SK-N-SH (cell line): ENCODE results near the gene BOD1L1. TPM values are rescaled to one million over a fixed set of nuclear protein-coding genes. Genes with fewer than 3 reads are reported as not detected.

ENCODE experiments used
- CTCF ChIA-PET: fragments of 300-600, 350-600 bp; formaldehyde crosslinking; extraction: SDS; loops from one replicate; lab custom pipeline; 2021; lab: Yijun Ruan, JAX
- POLR2A ChIA-PET: fragments of 350-600 bp; sonication (Branson Sonifier 250); formaldehyde crosslinking; extraction: SDS; loops from one replicate; lab custom pipeline; 2020; ENCODE audit warnings: antibody characterized with exemption, inconsistent platforms; lab: Yijun Ruan, JAX
- DNase-seq: peaks from one replicate; pipeline ENCODE4 v3.0.0; 2012
- H2AFZ ChIP-seq: fragments of 200-600 bp; sonication (generic); 2 replicates; pipeline ENCODE4 v1.8.1; 2016; ENCODE audit warnings: antibody characterized with exemption, mild to moderate bottlenecking, low read depth
- H3F3A ChIP-seq: fragments of 200-600 bp; sonication (generic); replicated peaks from 2 replicates; pipeline ENCODE3; 2016; ENCODE audit warnings: antibody characterized with exemption, mild to moderate bottlenecking; ENCODE audit not compliant: insufficient read depth
- H3K27ac ChIP-seq, 2 experiments: fragments of 200-500 bp in 1 of 2; fragments of 200-600 bp in 1 of 2; sonication (Bioruptor generic) in 1 of 2; sonication (generic), shearing (Covaris generic) in 1 of 2; 2 replicates each; pipeline versions ENCODE4 v1.5.1 to v1.6.1; 2014 to 2016; ENCODE audit warnings: low read depth in 2 of 2, inconsistent platforms in 1 of 2, low read length in 1 of 2, mild to moderate bottlenecking in 1 of 2, mixed read lengths in 1 of 2
- H3K27me3 ChIP-seq: fragments of 200-600 bp; sonication (generic), shearing (Covaris generic); 2 replicates; pipeline ENCODE4 v1.6.1; 2016; ENCODE audit warnings: mixed run types; ENCODE audit not compliant: insufficient read depth
- H3K36me3 ChIP-seq, 2 experiments: fragments of 200-500 bp in 1 of 2; fragments of 200-600 bp in 1 of 2; sonication (Bioruptor generic) in 1 of 2; sonication (generic) in 1 of 2; replicated peaks in 1 of 2; 2 replicates each; pipeline versions ENCODE3 to v1.5.1; 2014 to 2016; ENCODE audit warnings: low read length in 1 of 2, mild to moderate bottlenecking in 1 of 2; ENCODE audit not compliant: insufficient read depth in 2 of 2, control insufficient read depth in 1 of 2
- H3K4me1 ChIP-seq, 2 experiments: fragments of 200-500 bp in 1 of 2; fragments of 200-600 bp in 1 of 2; sonication (Bioruptor generic) in 1 of 2; sonication (generic), shearing (Covaris generic) in 1 of 2; 2 replicates each; pipeline versions ENCODE4 v1.5.1 to v1.6.1; 2014 to 2016; ENCODE audit warnings: low read depth in 1 of 2, low read length in 1 of 2, mixed run types in 1 of 2; ENCODE audit not compliant: insufficient read depth in 2 of 2, control insufficient read depth in 1 of 2
- H3K4me2 ChIP-seq: fragments of 200-600 bp; sonication (generic), shearing (Covaris generic); 2 replicates; pipeline ENCODE4 v1.6.1; 2017; ENCODE audit warnings: mixed run types
- H3K4me3 ChIP-seq, 2 experiments: fragments of 200-500 bp in 1 of 2; fragments of 200-600 bp in 1 of 2; sonication (Bioruptor generic) in 1 of 2; sonication (generic), shearing (Covaris generic) in 1 of 2; 2 replicates each; pipeline versions ENCODE4 v1.5.1 to v1.8.1; 2014 to 2016; ENCODE audit warnings: low read depth in 2 of 2, inconsistent platforms in 1 of 2, low read length in 1 of 2, mild to moderate bottlenecking in 1 of 2, mixed read lengths in 1 of 2, moderate library complexity in 1 of 2
- H3K79me2 ChIP-seq: fragments of 200-600 bp; sonication (generic); 2 replicates; pipeline ENCODE4 v1.8.1; 2017; ENCODE audit warnings: mild to moderate bottlenecking; ENCODE audit not compliant: insufficient read depth
- H3K9ac ChIP-seq: fragments of 200-600 bp; sonication (generic); 2 replicates; pipeline ENCODE4 v1.6.1; 2017; ENCODE audit warnings: mixed run types
- H3K9me2 ChIP-seq: fragments of 200-600 bp; sonication (generic); 2 replicates; pipeline ENCODE4 v1.6.1; 2017; ENCODE audit warnings: mixed run types
- H3K9me3 ChIP-seq: fragments of 200-600 bp; sonication (generic); 2 replicates; pipeline ENCODE4 v1.6.1; 2017; ENCODE audit warnings: mixed run types, mild to moderate bottlenecking, moderate library complexity
- H4K20me1 ChIP-seq: fragments of 200-600 bp; sonication (generic); 2 replicates; pipeline ENCODE4 v1.6.1; 2017; ENCODE audit warnings: mild to moderate bottlenecking, mixed run types; ENCODE audit not compliant: insufficient read depth
- ELF1 ChIP-seq: IDR thresholded peaks from 2 replicates; pipeline ENCODE4 v1.4.0; 2012
- EP300 ChIP-seq, 2 experiments: IDR thresholded peaks; 2 replicates each; pipeline versions ENCODE4 v1.4.0 to v1.6.1; 2012; ENCODE audit warnings: borderline replicate concordance in 1 of 2, low read depth in 1 of 2, low read length in 1 of 2
- FOXJ3 ChIP-seq: sonication (generic); formaldehyde crosslinking; IDR thresholded peaks from 2 replicates; pipeline ENCODE4 v1.5.1; 2020; ENCODE audit warnings: mild to moderate bottlenecking, missing genetic modification reagents
- FOXM1 ChIP-seq: IDR thresholded peaks from 2 replicates; pipeline ENCODE4 v1.4.0; 2012; ENCODE audit warnings: low read depth, mild to moderate bottlenecking
- GATA2 ChIP-seq: sonication (generic); formaldehyde crosslinking; IDR thresholded peaks from 2 replicates; pipeline ENCODE4 v1.5.0; 2020; ENCODE audit warnings: mild to moderate bottlenecking, missing genetic modification reagents
- JUND ChIP-seq: IDR thresholded peaks from 2 replicates; pipeline ENCODE4 v1.4.0; 2012
- MEF2A ChIP-seq: IDR thresholded peaks from 2 replicates; pipeline ENCODE4 v1.4.0; 2012; ENCODE audit warnings: low read depth, borderline replicate concordance
- MXI1 ChIP-seq: IDR thresholded peaks from 2 replicates; pipeline ENCODE4 v1.6.1; 2012; ENCODE audit warnings: mild to moderate bottlenecking, low read depth, low read length, improper control_type of control experiment
- POLR2AphosphoS5 ChIP-seq: IDR thresholded peaks from 2 replicates; pipeline ENCODE4 v1.6.1; 2012; ENCODE audit warnings: low read depth, low read length
- RCOR1 ChIP-seq: fragments of 150-350 bp; IDR thresholded peaks from 2 replicates; pipeline ENCODE4 v1.6.1; 2017; ENCODE audit warnings: antibody characterized with exemption, low read length
- RFX5 ChIP-seq: IDR thresholded peaks from 2 replicates; pipeline ENCODE4 v1.6.1; 2012; ENCODE audit warnings: mild to moderate bottlenecking, improper control_type of control experiment, low read length
- SMC3 ChIP-seq: IDR thresholded peaks from 2 replicates; pipeline ENCODE4 v1.6.1; 2012; ENCODE audit warnings: low read depth, low read length, improper control_type of control experiment
- polyA plus RNA-seq, 3 experiments: library from polyadenylated mRNA; depleted of rRNA; stranded (reverse); fragments of >200 nt; gene quantifications; 2 replicates each; pipeline ENCODE4 v1.2.3, GENCODE V29; 2012
- TF ChIP-seq, protein P1 (sequence below): IDR thresholded peaks from 2 replicates; pipeline ENCODE4 v1.4.0; 2012; ENCODE audit warnings: low read depth, borderline replicate concordance
- TF ChIP-seq, protein P2 (sequence below): fragments of 150-350 bp; IDR thresholded peaks from 2 replicates; pipeline ENCODE4 v1.6.1; 2016; ENCODE audit warnings: mild to moderate bottlenecking, low read depth, low read length
- TF ChIP-seq, protein P3 (sequence below): fragments of 200-600 bp; sonication (generic); IDR thresholded peaks from 2 replicates; pipeline ENCODE4 v1.6.1; 2017; ENCODE audit warnings: antibody characterized with exemption, mild to moderate bottlenecking, moderate library complexity

The BOD1L1 gene
- polyA plus RNA-seq, 1 of the 3 experiments (the other 2 are of a cell fraction): 12.5 TPM

DNA sequence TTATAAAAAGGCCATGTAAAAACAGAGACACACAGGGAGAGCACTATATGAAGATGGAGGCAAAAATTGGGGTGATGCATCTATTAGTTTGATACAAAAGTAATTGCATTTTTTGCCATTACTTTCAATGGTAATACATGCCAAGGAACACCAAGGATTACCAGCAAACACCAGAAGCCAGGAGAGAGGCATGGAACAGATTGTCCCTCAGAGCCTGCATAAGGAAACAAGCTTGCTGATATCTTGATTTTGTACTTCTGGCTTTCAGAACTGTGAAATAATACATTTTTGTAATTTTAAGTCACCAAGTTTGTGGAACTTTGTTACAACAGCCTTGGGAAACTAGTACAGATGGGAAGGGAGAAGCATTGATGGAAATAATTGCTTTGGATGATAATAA lies 45.6 kb upstream of the BOD1L1 start:
- DNase-seq: no peak

More for the DNA sequence above, 45.6 kb upstream of the BOD1L1 start:
- H3K9ac ChIP-seq: no peak overlapping the region
- H3K4me2 ChIP-seq: no peak overlapping the region
- H3K9me3 ChIP-seq: no peaks in the 10 kb centered on the region
- TF ChIP-seq JUND (no peak), FOXM1 (no peak), RCOR1 (no peak), FOXJ3 (CRISPR knock-in tag) (no peak), EP300 (IDR thresholded peaks at IDR 0.05; ENCODE audit: borderline replicate concordance in 1 of 2, low read depth in 1 of 2, low read length in 1 of 2) (no peak), RFX5 (no peak), MXI1 (no peak), GATA2 (CRISPR knock-in tag) (no peak), POLR2AphosphoS5 (no peak), ELF1 (no peak), SMC3 (no peak), MEF2A (no peak)
- TF ChIP-seq, protein P1, sequence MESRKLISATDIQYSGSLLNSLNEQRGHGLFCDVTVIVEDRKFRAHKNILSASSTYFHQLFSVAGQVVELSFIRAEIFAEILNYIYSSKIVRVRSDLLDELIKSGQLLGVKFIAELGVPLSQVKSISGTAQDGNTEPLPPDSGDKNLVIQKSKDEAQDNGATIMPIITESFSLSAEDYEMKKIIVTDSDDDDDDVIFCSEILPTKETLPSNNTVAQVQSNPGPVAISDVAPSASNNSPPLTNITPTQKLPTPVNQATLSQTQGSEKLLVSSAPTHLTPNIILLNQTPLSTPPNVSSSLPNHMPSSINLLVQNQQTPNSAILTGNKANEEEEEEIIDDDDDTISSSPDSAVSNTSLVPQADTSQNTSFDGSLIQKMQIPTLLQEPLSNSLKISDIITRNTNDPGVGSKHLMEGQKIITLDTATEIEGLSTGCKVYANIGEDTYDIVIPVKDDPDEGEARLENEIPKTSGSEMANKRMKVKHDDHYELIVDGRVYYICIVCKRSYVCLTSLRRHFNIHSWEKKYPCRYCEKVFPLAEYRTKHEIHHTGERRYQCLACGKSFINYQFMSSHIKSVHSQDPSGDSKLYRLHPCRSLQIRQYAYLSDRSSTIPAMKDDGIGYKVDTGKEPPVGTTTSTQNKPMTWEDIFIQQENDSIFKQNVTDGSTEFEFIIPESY: no peak
- TF ChIP-seq, protein P2, sequence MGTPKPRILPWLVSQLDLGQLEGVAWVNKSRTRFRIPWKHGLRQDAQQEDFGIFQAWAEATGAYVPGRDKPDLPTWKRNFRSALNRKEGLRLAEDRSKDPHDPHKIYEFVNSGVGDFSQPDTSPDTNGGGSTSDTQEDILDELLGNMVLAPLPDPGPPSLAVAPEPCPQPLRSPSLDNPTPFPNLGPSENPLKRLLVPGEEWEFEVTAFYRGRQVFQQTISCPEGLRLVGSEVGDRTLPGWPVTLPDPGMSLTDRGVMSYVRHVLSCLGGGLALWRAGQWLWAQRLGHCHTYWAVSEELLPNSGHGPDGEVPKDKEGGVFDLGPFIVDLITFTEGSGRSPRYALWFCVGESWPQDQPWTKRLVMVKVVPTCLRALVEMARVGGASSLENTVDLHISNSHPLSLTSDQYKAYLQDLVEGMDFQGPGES: no peak
- TF ChIP-seq, protein P3, sequence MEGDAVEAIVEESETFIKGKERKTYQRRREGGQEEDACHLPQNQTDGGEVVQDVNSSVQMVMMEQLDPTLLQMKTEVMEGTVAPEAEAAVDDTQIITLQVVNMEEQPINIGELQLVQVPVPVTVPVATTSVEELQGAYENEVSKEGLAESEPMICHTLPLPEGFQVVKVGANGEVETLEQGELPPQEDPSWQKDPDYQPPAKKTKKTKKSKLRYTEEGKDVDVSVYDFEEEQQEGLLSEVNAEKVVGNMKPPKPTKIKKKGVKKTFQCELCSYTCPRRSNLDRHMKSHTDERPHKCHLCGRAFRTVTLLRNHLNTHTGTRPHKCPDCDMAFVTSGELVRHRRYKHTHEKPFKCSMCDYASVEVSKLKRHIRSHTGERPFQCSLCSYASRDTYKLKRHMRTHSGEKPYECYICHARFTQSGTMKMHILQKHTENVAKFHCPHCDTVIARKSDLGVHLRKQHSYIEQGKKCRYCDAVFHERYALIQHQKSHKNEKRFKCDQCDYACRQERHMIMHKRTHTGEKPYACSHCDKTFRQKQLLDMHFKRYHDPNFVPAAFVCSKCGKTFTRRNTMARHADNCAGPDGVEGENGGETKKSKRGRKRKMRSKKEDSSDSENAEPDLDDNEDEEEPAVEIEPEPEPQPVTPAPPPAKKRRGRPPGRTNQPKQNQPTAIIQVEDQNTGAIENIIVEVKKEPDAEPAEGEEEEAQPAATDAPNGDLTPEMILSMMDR: no peak
- TF ChIP-seq, all 33 proteins: peak for 0
- H3K9me2 ChIP-seq: no peaks in the 10 kb centered on the region
- no peaks in the 10 kb centered on the region for H4K20me1 ChIP-seq
- H3K36me3 ChIP-seq: no peaks in the 10 kb centered on the region
- POLR2A ChIA-PET: no interaction called here
- no peaks in the 10 kb centered on the region for H3K27me3 ChIP-seq
- CTCF ChIA-PET: interaction anchor here (1.4 to 1.7 kb wide), 2 partner anchors 16 to 19 kb away, joined by 3 to 8 read pairs; no protein-coding TSS in a partner anchor
- no peak overlapping the region for H2AFZ ChIP-seq
- H3K4me1 ChIP-seq: peaks cover 0 to 3% of the 10 kb centered on the region in 2 experiments; a peak in 2 of 4 replicates
- no peak overlapping the region for H3K27ac ChIP-seq
- H3K4me3 ChIP-seq: no peak overlapping the region
- no peaks in the 10 kb centered on the region for H3F3A ChIP-seq
- H3K79me2 ChIP-seq: no peaks in the 10 kb centered on the region
